GM23338 (cell line): ENCODE measurements around the gene HTR3E. TPM values are rescaled to one million over a fixed set of nuclear protein-coding genes. Genes with fewer than 3 reads are reported as not detected.

ENCODE experiments used
- ATAC-seq: fragments of 200-7000 bp; cut with Tn5 transposase; 3 replicates; pipeline ENCODE4 v1.9.1; 2020
- DNase-seq: peaks from one replicate; pipeline ENCODE4 v3.0.0-alpha.2; 2015; ENCODE audit warnings: low spot score
- H2AFZ ChIP-seq: fragments of 200-600 bp; sonication (generic); 2 replicates; pipeline ENCODE4 v1.8.0; 2016; ENCODE audit warnings: antibody characterized with exemption, mild to moderate bottlenecking, moderate library complexity
- H3F3A ChIP-seq: fragments of 200-600 bp; sonication (generic); replicated peaks from 2 replicates; pipeline ENCODE4 v1.8.0; 2017; ENCODE audit warnings: antibody characterized with exemption, mixed run types, low read depth
- H3K27ac ChIP-seq: fragments of 200-600 bp; sonication (generic); 2 replicates; pipeline ENCODE4 v1.6.1; 2016; ENCODE audit warnings: low read depth
- H3K27me3 ChIP-seq: fragments of 200-600 bp; sonication (generic); 2 replicates; pipeline ENCODE4 v1.8.0; 2016; ENCODE audit warnings: mild to moderate bottlenecking, mixed run types, moderate library complexity; ENCODE audit not compliant: insufficient read depth
- H3K36me3 ChIP-seq: fragments of 200-600 bp; sonication (generic); 2 replicates; pipeline ENCODE4 v1.8.0; 2016; ENCODE audit warnings: mild to moderate bottlenecking; ENCODE audit not compliant: insufficient read depth
- H3K4me1 ChIP-seq: fragments of 200-600 bp; sonication (generic); 2 replicates; pipeline ENCODE4 v1.8.0; 2016; ENCODE audit warnings: mild to moderate bottlenecking, moderate library complexity; ENCODE audit not compliant: insufficient read depth
- H3K4me2 ChIP-seq: fragments of 200-600 bp; sonication (generic); 2 replicates; pipeline ENCODE4 v1.7.1; 2017; ENCODE audit warnings: mixed run types
- H3K4me3 ChIP-seq: fragments of 200-600 bp; sonication (generic); 2 replicates; pipeline ENCODE4 v1.6.1; 2016; ENCODE audit warnings: mixed run types
- H3K79me2 ChIP-seq: fragments of 200-600 bp; sonication (generic); replicated peaks from 2 replicates; pipeline ENCODE4 v1.8.0; 2017; ENCODE audit warnings: mild to moderate bottlenecking; ENCODE audit not compliant: insufficient read depth
- H3K9me2 ChIP-seq: fragments of 200-600 bp; sonication (generic); 2 replicates; pipeline ENCODE4 v1.8.0; 2017; ENCODE audit not compliant: insufficient read depth
- H4K20me1 ChIP-seq: fragments of 200-600 bp; sonication (generic); replicated peaks from 2 replicates; pipeline ENCODE4 v1.8.0; 2017; ENCODE audit warnings: mild to moderate bottlenecking; ENCODE audit not compliant: insufficient read depth
- H3K27ac Mint-ChIP-seq: 2 replicates; pipeline ENCODE4 v1.8.0; 2020; ENCODE audit warnings: inconsistent platforms, mild to moderate bottlenecking, moderate library complexity, mixed read lengths
- H3K27me3 Mint-ChIP-seq: 3 replicates; pipeline ENCODE4 v1.8.0; 2022; ENCODE audit warnings: low read depth, mild to moderate bottlenecking, moderate library complexity, mixed read lengths, inconsistent platforms; ENCODE audit not compliant: insufficient read depth, poor library complexity
- H3K36me3 Mint-ChIP-seq: 3 replicates; pipeline ENCODE4 v1.8.0; 2021; ENCODE audit warnings: low read depth, mild to moderate bottlenecking, inconsistent platforms, moderate library complexity, mixed read lengths
- H3K4me1 Mint-ChIP-seq: 3 replicates; pipeline ENCODE4 v1.8.0; 2020; ENCODE audit warnings: mild to moderate bottlenecking, inconsistent platforms, mixed read lengths
- H3K4me3 Mint-ChIP-seq: 3 replicates; pipeline ENCODE4 v1.8.0; 2021; ENCODE audit warnings: moderate library complexity, mild to moderate bottlenecking, inconsistent platforms, mixed read lengths
- H3K9me3 Mint-ChIP-seq: 3 replicates; pipeline ENCODE4 v1.8.0; 2020; ENCODE audit warnings: moderate library complexity, mild to moderate bottlenecking, inconsistent platforms, mixed read lengths
- CREB1 ChIP-seq: fragments of 250-450 bp; sonication (Bioruptor Pico); IDR thresholded peaks from 2 replicates; pipeline ENCODE4 v1.5.0; 2020; ENCODE audit warnings: low read depth, mild to moderate bottlenecking, moderate library complexity
- EZH2phosphoT487 ChIP-seq: fragments of 200-600 bp; sonication (generic); IDR thresholded peaks from one replicate; pipeline ENCODE4 v1.8.1; 2018; ENCODE audit warnings: antibody characterized with exemption; ENCODE audit not compliant: unreplicated experiment
- JUNB ChIP-seq: IDR thresholded peaks from one replicate; pipeline ENCODE4 v1.6.1; 2016; ENCODE audit warnings: antibody characterized with exemption; ENCODE audit not compliant: unreplicated experiment
- NANOG ChIP-seq: IDR thresholded peaks from 2 replicates; pipeline ENCODE4 v1.6.1; 2016; ENCODE audit warnings: antibody characterized with exemption, borderline replicate concordance
- POLR2AphosphoS5 ChIP-seq: IDR thresholded peaks from 2 replicates; pipeline ENCODE4 v1.6.1; 2016; ENCODE audit warnings: antibody characterized with exemption, low read depth
- STAT1 ChIP-seq: IDR thresholded peaks from one replicate; pipeline ENCODE4 v1.6.1; 2016; ENCODE audit warnings: antibody characterized with exemption; ENCODE audit not compliant: unreplicated experiment
- ZNF114 ChIP-seq: fragments of 250-450 bp; sonication (Bioruptor Pico); IDR thresholded peaks from 2 replicates; pipeline ENCODE4 v1.5.0; 2020; ENCODE audit warnings: mild to moderate bottlenecking, moderate library complexity
- ZNF331 ChIP-seq: fragments of 250-450 bp; sonication (Bioruptor Pico); IDR thresholded peaks from 2 replicates; pipeline ENCODE4 v1.5.0; 2020; ENCODE audit warnings: low read depth, mild to moderate bottlenecking, moderate library complexity
- polyA plus RNA-seq: library from polyadenylated mRNA; unstranded; fragments of >200 nt; fragmentation: Nextera tagmentation; extraction: Ambion mirVana; gene quantifications from 2 replicates; pipeline ENCODE4 v1.2.1, GENCODE V29; 2016
- total RNA-seq: library from RNA; depleted of rRNA; stranded (reverse); fragments of >200 nt; shearing (Covaris generic); gene quantifications from 2 replicates; pipeline ENCODE4 v1.2.3, GENCODE V29; 2014
- TF ChIP-seq, protein P1 (sequence below): fragments of 250-450 bp; sonication (Bioruptor Pico); IDR thresholded peaks from 2 replicates; pipeline ENCODE4 v1.5.0; 2020; ENCODE audit warnings: mild to moderate bottlenecking, moderate library complexity
- TF ChIP-seq, protein P2 (sequence below): IDR thresholded peaks from one replicate; pipeline ENCODE4 v1.6.1; 2018; ENCODE audit warnings: antibody characterized with exemption; ENCODE audit not compliant: unreplicated experiment
- TF ChIP-seq, protein P3 (sequence below), 2 experiments: fragments of 200-600 bp in 1 of 2; sonication (generic) in 1 of 2; conservative IDR thresholded peaks; 2 replicates each; pipeline versions ENCODE4 v1.5.1 to v1.6.1; 2016 to 2017; ENCODE audit warnings: antibody characterized with exemption in 2 of 2, low read depth in 2 of 2, mild to moderate bottlenecking in 2 of 2, moderate library complexity in 1 of 2
- TF ChIP-seq, protein P4 (sequence below): IDR thresholded peaks from 2 replicates; pipeline ENCODE4 v1.6.1; 2016; ENCODE audit warnings: antibody characterized with exemption

The HTR3E gene
- total and polyA plus RNA-seq, 2 experiments from 2014 or later = not detected

DNA sequence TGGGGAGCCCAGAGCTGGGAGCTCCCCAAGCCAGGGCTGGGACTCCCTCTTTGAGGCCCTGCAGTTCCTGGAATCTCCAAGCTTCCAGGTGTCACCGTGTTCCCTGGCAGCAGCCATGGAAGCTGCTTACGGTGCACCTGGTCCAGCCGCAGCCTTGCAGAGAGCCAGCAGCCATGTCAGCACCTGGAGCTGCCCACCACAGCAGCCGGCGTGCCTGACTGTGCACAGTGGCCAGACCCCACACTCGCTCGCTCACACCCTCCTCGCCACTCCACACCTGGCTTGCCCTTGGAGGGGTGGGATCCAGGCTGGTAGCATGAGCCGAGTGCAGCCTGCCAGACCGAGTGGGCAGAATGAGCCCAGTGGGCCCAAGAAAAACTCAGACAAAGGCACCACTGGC is 14.8 kb upstream of the HTR3E start:
- TF ChIP-seq, protein P1, sequence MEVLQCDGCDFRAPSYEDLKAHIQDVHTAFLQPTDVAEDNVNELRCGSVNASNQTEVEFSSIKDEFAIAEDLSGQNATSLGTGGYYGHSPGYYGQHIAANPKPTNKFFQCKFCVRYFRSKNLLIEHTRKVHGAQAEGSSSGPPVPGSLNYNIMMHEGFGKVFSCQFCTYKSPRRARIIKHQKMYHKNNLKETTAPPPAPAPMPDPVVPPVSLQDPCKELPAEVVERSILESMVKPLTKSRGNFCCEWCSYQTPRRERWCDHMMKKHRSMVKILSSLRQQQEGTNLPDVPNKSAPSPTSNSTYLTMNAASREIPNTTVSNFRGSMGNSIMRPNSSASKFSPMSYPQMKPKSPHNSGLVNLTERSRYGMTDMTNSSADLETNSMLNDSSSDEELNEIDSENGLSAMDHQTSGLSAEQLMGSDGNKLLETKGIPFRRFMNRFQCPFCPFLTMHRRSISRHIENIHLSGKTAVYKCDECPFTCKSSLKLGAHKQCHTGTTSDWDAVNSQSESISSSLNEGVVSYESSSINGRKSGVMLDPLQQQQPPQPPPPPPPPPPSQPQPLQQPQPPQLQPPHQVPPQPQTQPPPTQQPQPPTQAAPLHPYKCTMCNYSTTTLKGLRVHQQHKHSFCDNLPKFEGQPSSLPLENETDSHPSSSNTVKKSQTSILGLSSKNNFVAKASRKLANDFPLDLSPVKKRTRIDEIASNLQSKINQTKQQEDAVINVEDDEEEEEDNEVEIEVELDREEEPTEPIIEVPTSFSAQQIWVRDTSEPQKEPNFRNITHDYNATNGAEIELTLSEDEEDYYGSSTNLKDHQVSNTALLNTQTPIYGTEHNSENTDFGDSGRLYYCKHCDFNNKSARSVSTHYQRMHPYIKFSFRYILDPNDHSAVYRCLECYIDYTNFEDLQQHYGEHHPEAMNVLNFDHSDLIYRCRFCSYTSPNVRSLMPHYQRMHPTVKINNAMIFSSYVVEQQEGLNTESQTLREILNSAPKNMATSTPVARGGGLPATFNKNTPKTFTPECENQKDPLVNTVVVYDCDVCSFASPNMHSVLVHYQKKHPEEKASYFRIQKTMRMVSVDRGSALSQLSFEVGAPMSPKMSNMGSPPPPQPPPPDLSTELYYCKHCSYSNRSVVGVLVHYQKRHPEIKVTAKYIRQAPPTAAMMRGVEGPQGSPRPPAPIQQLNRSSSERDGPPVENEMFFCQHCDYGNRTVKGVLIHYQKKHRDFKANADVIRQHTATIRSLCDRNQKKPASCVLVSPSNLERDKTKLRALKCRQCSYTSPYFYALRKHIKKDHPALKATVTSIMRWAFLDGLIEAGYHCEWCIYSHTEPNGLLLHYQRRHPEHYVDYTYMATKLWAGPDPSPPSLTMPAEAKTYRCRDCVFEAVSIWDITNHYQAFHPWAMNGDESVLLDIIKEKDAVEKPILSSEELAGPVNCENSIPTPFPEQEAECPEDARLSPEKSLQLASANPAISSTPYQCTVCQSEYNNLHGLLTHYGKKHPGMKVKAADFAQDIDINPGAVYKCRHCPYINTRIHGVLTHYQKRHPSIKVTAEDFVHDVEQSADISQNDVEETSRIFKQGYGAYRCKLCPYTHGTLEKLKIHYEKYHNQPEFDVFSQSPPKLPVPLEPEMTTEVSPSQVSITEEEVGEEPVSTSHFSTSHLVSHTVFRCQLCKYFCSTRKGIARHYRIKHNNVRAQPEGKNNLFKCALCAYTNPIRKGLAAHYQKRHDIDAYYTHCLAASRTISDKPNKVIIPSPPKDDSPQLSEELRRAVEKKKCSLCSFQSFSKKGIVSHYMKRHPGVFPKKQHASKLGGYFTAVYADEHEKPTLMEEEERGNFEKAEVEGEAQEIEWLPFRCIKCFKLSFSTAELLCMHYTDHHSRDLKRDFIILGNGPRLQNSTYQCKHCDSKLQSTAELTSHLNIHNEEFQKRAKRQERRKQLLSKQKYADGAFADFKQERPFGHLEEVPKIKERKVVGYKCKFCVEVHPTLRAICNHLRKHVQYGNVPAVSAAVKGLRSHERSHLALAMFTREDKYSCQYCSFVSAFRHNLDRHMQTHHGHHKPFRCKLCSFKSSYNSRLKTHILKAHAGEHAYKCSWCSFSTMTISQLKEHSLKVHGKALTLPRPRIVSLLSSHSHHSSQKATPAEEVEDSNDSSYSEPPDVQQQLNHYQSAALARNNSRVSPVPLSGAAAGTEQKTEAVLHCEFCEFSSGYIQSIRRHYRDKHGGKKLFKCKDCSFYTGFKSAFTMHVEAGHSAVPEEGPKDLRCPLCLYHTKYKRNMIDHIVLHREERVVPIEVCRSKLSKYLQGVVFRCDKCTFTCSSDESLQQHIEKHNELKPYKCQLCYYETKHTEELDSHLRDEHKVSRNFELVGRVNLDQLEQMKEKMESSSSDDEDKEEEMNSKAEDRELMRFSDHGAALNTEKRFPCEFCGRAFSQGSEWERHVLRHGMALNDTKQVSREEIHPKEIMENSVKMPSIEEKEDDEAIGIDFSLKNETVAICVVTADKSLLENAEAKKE = no peak
- no peak for TF ChIP-seq POLR2AphosphoS5
- no peak for TF ChIP-seq ZNF114
- TF ChIP-seq NANOG = no peak
- no peak for TF ChIP-seq CREB1 (CRISPR knock-in tag)
- no peak for TF ChIP-seq JUNB
- TF ChIP-seq, protein P2, sequence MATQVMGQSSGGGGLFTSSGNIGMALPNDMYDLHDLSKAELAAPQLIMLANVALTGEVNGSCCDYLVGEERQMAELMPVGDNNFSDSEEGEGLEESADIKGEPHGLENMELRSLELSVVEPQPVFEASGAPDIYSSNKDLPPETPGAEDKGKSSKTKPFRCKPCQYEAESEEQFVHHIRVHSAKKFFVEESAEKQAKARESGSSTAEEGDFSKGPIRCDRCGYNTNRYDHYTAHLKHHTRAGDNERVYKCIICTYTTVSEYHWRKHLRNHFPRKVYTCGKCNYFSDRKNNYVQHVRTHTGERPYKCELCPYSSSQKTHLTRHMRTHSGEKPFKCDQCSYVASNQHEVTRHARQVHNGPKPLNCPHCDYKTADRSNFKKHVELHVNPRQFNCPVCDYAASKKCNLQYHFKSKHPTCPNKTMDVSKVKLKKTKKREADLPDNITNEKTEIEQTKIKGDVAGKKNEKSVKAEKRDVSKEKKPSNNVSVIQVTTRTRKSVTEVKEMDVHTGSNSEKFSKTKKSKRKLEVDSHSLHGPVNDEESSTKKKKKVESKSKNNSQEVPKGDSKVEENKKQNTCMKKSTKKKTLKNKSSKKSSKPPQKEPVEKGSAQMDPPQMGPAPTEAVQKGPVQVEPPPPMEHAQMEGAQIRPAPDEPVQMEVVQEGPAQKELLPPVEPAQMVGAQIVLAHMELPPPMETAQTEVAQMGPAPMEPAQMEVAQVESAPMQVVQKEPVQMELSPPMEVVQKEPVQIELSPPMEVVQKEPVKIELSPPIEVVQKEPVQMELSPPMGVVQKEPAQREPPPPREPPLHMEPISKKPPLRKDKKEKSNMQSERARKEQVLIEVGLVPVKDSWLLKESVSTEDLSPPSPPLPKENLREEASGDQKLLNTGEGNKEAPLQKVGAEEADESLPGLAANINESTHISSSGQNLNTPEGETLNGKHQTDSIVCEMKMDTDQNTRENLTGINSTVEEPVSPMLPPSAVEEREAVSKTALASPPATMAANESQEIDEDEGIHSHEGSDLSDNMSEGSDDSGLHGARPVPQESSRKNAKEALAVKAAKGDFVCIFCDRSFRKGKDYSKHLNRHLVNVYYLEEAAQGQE = no peak
- no peak for TF ChIP-seq ZNF331 (CRISPR knock-in tag)
- no peak for TF ChIP-seq EZH2phosphoT487
- TF ChIP-seq, protein P3, sequence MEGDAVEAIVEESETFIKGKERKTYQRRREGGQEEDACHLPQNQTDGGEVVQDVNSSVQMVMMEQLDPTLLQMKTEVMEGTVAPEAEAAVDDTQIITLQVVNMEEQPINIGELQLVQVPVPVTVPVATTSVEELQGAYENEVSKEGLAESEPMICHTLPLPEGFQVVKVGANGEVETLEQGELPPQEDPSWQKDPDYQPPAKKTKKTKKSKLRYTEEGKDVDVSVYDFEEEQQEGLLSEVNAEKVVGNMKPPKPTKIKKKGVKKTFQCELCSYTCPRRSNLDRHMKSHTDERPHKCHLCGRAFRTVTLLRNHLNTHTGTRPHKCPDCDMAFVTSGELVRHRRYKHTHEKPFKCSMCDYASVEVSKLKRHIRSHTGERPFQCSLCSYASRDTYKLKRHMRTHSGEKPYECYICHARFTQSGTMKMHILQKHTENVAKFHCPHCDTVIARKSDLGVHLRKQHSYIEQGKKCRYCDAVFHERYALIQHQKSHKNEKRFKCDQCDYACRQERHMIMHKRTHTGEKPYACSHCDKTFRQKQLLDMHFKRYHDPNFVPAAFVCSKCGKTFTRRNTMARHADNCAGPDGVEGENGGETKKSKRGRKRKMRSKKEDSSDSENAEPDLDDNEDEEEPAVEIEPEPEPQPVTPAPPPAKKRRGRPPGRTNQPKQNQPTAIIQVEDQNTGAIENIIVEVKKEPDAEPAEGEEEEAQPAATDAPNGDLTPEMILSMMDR (conservative IDR thresholded peaks at IDR 0.05; ENCODE audit: low read depth in 2 of 2) = no peak
- no peak for TF ChIP-seq STAT1
- TF ChIP-seq, protein P4, sequence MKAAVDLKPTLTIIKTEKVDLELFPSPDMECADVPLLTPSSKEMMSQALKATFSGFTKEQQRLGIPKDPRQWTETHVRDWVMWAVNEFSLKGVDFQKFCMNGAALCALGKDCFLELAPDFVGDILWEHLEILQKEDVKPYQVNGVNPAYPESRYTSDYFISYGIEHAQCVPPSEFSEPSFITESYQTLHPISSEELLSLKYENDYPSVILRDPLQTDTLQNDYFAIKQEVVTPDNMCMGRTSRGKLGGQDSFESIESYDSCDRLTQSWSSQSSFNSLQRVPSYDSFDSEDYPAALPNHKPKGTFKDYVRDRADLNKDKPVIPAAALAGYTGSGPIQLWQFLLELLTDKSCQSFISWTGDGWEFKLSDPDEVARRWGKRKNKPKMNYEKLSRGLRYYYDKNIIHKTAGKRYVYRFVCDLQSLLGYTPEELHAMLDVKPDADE = no peak
- Mint-ChIP-seq H3K27ac (no peak overlapping the region), H3K4me3 (no peak overlapping the region), H3K9me3 (peaks cover 3% of the 10 kb centered on the region; the same call in 1 of the 3 replicates), H3K36me3 (no peaks in the 10 kb centered on the region), H3K27me3 (peaks cover 9% of the 10 kb centered on the region), H3K4me1 (peaks cover 9% of the 10 kb centered on the region)
- Histone ChIP-seq H3K4me2 (no peak overlapping the region), H3K4me1 (no peaks in the 10 kb centered on the region), H4K20me1 (no peaks in the 10 kb centered on the region), H3F3A (no peaks in the 10 kb centered on the region), H3K79me2 (no peaks in the 10 kb centered on the region), H3K4me3 (no peak overlapping the region), H3K36me3 (no peaks in the 10 kb centered on the region), H3K27ac (no peak overlapping the region), H3K9me2 (peaks cover 5% of the 10 kb centered on the region; the same call in 1 of the 2 replicates), H3K27me3 (no peaks in the 10 kb centered on the region), H2AFZ (no peak overlapping the region)
- ATAC-seq (no peak), DNase-seq (no peak)
